ENCODE data around the gene NMU.
A peak's percentile ranks its signal among the peaks of the same experiment; 100 is the strongest.

The NMU gene

DNA sequence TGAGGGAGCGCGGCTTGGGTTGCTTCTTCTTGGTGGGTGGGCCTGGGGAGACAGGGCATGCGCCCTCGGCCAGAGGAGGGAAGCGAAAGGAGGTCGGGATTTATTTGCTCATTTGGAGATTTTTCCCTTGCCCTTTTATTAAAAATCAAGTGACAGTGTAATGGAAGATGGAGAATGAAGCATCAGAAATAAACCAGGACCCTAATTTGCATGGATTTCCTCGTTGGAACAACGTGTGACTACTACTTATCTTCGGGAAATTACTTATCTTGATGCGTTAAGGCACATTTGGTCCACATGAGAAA, 88.7 kb downstream of the NMU start:
- H3K9me3 ChIP-seq (ENCODE audit: low read length), result no peaks in the 10 kb centered on the region
- peak overlapping the region; percentile 74 for H3K4me3 ChIP-seq (ENCODE audit: low read depth, low read length, poor library complexity, severe bottlenecking)
- H3K36me3 ChIP-seq (ENCODE audit: insufficient read depth, low read length), result no peaks in the 10 kb centered on the region
- no peaks in the 10 kb centered on the region for H3F3A ChIP-seq (ENCODE audit: insufficient read depth, low read length)
- H3K4me1 ChIP-seq (ENCODE audit: insufficient read depth, low read length, severe bottlenecking), result peaks cover 16% of the 10 kb centered on the region
- H3K27ac ChIP-seq (ENCODE audit: low read depth, low read length, poor library complexity, severe bottlenecking), result no peak overlapping the region
- H3K4me2 ChIP-seq (ENCODE audit: low read length), result peak overlapping the region; percentile 90
- 0 out of 2 replicates have a peak, but pooled peaks cover 4% of the 10 kb centered on the region for H3K27me3 ChIP-seq (ENCODE audit: insufficient read depth, low read length)
- no peak overlapping the region for H2AFZ ChIP-seq (ENCODE audit: low read length)
- no peak for TF ChIP-seq EZH2 (IDR thresholded peaks at IDR 0.05; ENCODE audit: borderline replicate concordance, low read length)
- TF ChIP-seq, protein P1, sequence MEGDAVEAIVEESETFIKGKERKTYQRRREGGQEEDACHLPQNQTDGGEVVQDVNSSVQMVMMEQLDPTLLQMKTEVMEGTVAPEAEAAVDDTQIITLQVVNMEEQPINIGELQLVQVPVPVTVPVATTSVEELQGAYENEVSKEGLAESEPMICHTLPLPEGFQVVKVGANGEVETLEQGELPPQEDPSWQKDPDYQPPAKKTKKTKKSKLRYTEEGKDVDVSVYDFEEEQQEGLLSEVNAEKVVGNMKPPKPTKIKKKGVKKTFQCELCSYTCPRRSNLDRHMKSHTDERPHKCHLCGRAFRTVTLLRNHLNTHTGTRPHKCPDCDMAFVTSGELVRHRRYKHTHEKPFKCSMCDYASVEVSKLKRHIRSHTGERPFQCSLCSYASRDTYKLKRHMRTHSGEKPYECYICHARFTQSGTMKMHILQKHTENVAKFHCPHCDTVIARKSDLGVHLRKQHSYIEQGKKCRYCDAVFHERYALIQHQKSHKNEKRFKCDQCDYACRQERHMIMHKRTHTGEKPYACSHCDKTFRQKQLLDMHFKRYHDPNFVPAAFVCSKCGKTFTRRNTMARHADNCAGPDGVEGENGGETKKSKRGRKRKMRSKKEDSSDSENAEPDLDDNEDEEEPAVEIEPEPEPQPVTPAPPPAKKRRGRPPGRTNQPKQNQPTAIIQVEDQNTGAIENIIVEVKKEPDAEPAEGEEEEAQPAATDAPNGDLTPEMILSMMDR (IDR thresholded peaks at IDR 0.05; ENCODE audit: low read length), result no peak
- no peaks in the 10 kb centered on the region for H3K79me2 ChIP-seq (ENCODE audit: insufficient read depth, low read length)
- peak overlapping the region; percentile 58 for H3K9ac ChIP-seq (ENCODE audit: low read length)
- no peaks in the 10 kb centered on the region for H4K20me1 ChIP-seq (ENCODE audit: insufficient read depth, low read length)
- H3K9me2 ChIP-seq (ENCODE audit: low read depth, low read length), result no peaks in the 10 kb centered on the region

DNA sequence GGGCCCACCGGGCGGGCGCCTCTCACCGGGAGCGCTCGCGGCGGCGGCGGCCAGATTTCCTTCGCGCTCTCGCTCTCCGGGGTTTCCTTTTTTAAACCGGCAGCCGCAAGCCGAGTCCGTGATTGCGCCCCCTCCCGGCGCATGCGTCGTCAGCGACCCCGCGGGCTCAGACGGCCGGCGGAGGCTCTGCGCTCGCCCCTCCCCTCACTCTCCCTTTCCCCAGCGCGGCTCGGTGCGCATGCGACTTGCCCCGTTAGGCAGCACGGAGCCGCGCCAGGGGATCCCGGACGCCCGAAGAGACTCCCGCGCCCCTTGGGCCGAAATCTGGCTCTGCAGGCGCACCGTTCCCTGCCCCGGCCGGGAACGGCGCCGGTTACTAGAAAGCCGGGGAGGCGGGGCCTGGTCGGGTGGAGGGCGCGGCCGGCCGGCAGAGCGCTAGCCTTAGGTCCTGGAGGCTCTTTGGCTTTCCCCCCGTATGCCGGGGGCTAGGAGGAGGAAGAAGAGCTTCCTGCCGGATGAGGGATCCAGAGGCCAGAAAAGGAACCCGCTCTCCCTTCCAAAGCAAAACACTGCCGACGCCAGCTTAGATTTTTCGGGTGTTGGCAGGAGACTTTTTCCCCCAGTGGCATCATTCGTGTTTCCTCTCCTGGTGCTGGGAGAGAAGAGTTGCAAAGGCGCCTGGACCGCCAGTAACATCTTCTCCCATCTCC, 89.2 kb downstream of the NMU start, which contains the start of gene CLOCK:
TSS of gene CLOCK (minus strand) at position 154 of the 710 bp plus-strand sequence. CDS start 64,124 bp downstream, outside the sequence.
- Histone ChIP-seq H3K36me3 (ENCODE audit: insufficient read depth, low read length) (no peaks in the 10 kb centered on the region), H3K4me3 (ENCODE audit: low read depth, low read length, poor library complexity, severe bottlenecking) (peak within 1 kb of the TSS; percentile 74), H4K20me1 (ENCODE audit: insufficient read depth, low read length) (no peaks in the 10 kb centered on the region), H3K27me3 (ENCODE audit: insufficient read depth, low read length) (0 out of 2 replicates have a peak, but pooled peaks cover 4% of the 10 kb centered on the region), H3K27ac (ENCODE audit: low read depth, low read length, poor library complexity, severe bottlenecking) (no peak within 1 kb of the TSS), H3K9me3 (ENCODE audit: low read length) (no peaks in the 10 kb centered on the region), H3K79me2 (ENCODE audit: insufficient read depth, low read length) (no peaks in the 10 kb centered on the region), H3F3A (ENCODE audit: insufficient read depth, low read length) (no peaks in the 10 kb centered on the region), H3K9ac (ENCODE audit: low read length) (peak within 1 kb of the TSS; percentile 82), H3K4me1 (ENCODE audit: insufficient read depth, low read length, severe bottlenecking) (peaks cover 16% of the 10 kb centered on the region), H3K9me2 (ENCODE audit: low read depth, low read length) (no peaks in the 10 kb centered on the region), H2AFZ (ENCODE audit: low read length) (no peak within 1 kb of the TSS), H3K4me2 (ENCODE audit: low read length) (peak within 1 kb of the TSS; percentile 90)
- no peak for TF ChIP-seq EZH2 (IDR thresholded peaks at IDR 0.05; ENCODE audit: borderline replicate concordance, low read length)
- TF ChIP-seq, protein P1 (IDR thresholded peaks at IDR 0.05; ENCODE audit: low read length), result peak; percentile 52

DNA sequence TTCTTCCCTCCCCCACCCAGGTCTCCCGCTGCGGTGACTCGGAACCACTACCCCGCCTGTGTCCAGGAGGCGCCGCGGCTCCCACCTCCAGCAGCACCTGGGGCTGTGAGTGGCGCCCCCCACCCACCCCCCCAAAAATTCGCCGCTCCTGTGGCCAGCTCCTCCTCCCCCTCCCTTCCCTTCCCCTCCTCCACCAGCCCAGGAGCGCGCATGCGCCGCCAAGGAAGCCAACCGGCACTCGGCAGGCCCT, 89.7 kb downstream of the NMU start:
- H2AFZ ChIP-seq (ENCODE audit: low read length), result no peak overlapping the region

More for the DNA sequence above, 89.7 kb downstream of the NMU start:
- Histone ChIP-seq H3K9ac (ENCODE audit: low read length) (peak overlapping the region; percentile 82), H3F3A (ENCODE audit: insufficient read depth, low read length) (no peaks in the 10 kb centered on the region), H3K27ac (ENCODE audit: low read depth, low read length, poor library complexity, severe bottlenecking) (no peak overlapping the region), H3K4me1 (ENCODE audit: insufficient read depth, low read length, severe bottlenecking) (peaks cover 16% of the 10 kb centered on the region), H3K79me2 (ENCODE audit: insufficient read depth, low read length) (no peaks in the 10 kb centered on the region), H3K27me3 (ENCODE audit: insufficient read depth, low read length) (0 out of 2 replicates have a peak, but pooled peaks cover 4% of the 10 kb centered on the region), H3K36me3 (ENCODE audit: insufficient read depth, low read length) (no peaks in the 10 kb centered on the region), H3K9me3 (ENCODE audit: low read length) (no peaks in the 10 kb centered on the region), H3K4me2 (ENCODE audit: low read length) (peak overlapping the region; percentile 90), H4K20me1 (ENCODE audit: insufficient read depth, low read length) (no peaks in the 10 kb centered on the region), H3K9me2 (ENCODE audit: low read depth, low read length) (no peaks in the 10 kb centered on the region), H3K4me3 (ENCODE audit: low read depth, low read length, poor library complexity, severe bottlenecking) (peak overlapping the region; percentile 74)
- TF ChIP-seq, protein P1 (IDR thresholded peaks at IDR 0.05; ENCODE audit: low read length), result no peak
- no peak for TF ChIP-seq EZH2 (IDR thresholded peaks at IDR 0.05; ENCODE audit: borderline replicate concordance, low read length)

Data from OCI-LY1 (cell line).